ENCODE results near the gene SOX2.
"Not testable (repeated sequence)": the region's sequence is repeated elsewhere in the genome, so short reads cannot be mapped to it uniquely, and the experiment has no call there.

The SOX2 gene

GRCh38 chr3:181757694-181758306 lies 46.1 kb downstream of the SOX2 start:
- DNase-seq: no peak

GRCh38 chr3:181761906-181762305 lies 50.2 kb downstream of the SOX2 start:
- DNase-seq: no peak

- not testable (repeated sequence) for DNase-seq
Observed at GRCh38 chr3:181764033-181764432, 52.3 kb downstream of the SOX2 start.
